KMS-11 (cell line): ENCODE measurements around the gene EIF1.

Experiments used
- H2AFZ ChIP-seq: fragments of 200-600 bp; sonication (generic); 2 replicates; pipeline ENCODE4 v1.6.1; 2016; ENCODE audit warnings: antibody characterized with exemption, mixed run types, low read depth
- H3K27ac ChIP-seq: fragments of 200-600 bp; sonication (generic); 2 replicates; pipeline ENCODE4 v1.6.1; 2016; ENCODE audit warnings: mild to moderate bottlenecking, mixed run types
- H3K27me3 ChIP-seq: fragments of 200-600 bp; sonication (generic); 2 replicates; pipeline ENCODE4 v1.6.1; 2017; ENCODE audit warnings: mild to moderate bottlenecking, low read depth, mixed run types, moderate library complexity; ENCODE audit not compliant: insufficient read depth
- H3K36me3 ChIP-seq: fragments of 200-600 bp; sonication (generic); 2 replicates; pipeline ENCODE4 v1.6.1; 2017; ENCODE audit warnings: mild to moderate bottlenecking, mixed run types; ENCODE audit not compliant: insufficient read depth
- H3K4me1 ChIP-seq: fragments of 200-600 bp; sonication (generic); 2 replicates; pipeline ENCODE4 v1.6.1; 2016; ENCODE audit warnings: mild to moderate bottlenecking, low read depth, mixed run types; ENCODE audit not compliant: poor library complexity, severe bottlenecking
- H3K4me2 ChIP-seq: fragments of 200-600 bp; sonication (generic); 2 replicates; pipeline ENCODE4 v1.7.0; 2016; ENCODE audit warnings: mild to moderate bottlenecking, mixed run types
- H3K4me3 ChIP-seq: fragments of 200-600 bp; sonication (generic); IDR thresholded peaks from 2 replicates; pipeline ENCODE4 v1.6.1; 2017; ENCODE audit warnings: low read depth, low read length, mixed read lengths; ENCODE audit not compliant: insufficient read depth
- H3K79me2 ChIP-seq: fragments of 200-600 bp; sonication (generic); 2 replicates; pipeline ENCODE4 v1.6.1; 2016; ENCODE audit warnings: low read depth, mixed run types; ENCODE audit not compliant: insufficient read depth
- H3K9ac ChIP-seq: fragments of 200-600 bp; sonication (generic); 2 replicates; pipeline ENCODE4 v1.6.1; 2016; ENCODE audit warnings: mild to moderate bottlenecking, mixed run types
- H4K20me1 ChIP-seq: fragments of 200-600 bp; sonication (generic); 2 replicates; pipeline ENCODE4 v1.6.1; 2016; ENCODE audit warnings: mild to moderate bottlenecking, mixed run types; ENCODE audit not compliant: insufficient read depth
- CTCF ChIP-seq: fragments of 200-600 bp; sonication (generic); conservative IDR thresholded peaks from 2 replicates; pipeline ENCODE4 v1.6.1; 2017; ENCODE audit warnings: low read depth, mild to moderate bottlenecking, antibody characterized with exemption, low read length, moderate library complexity, mixed read lengths

Gene EIF1

GRCh38 chr17:41733348-41734138 is 44.9 kb downstream of the EIF1 start:
- H3K27me3 ChIP-seq, result peaks cover 64% of the 10 kb centered on the region
- peaks cover 23% of the 10 kb centered on the region for H3K4me1 ChIP-seq
- no peaks in the 10 kb centered on the region for H3K79me2 ChIP-seq
- H3K27ac ChIP-seq, result no peak overlapping the region
- no peak for TF ChIP-seq CTCF
- no peak overlapping the region for H2AFZ ChIP-seq
- H3K4me3 ChIP-seq, result no peak overlapping the region
- H3K4me2 ChIP-seq, result no peak overlapping the region
- no peaks in the 10 kb centered on the region for H4K20me1 ChIP-seq
- no peak overlapping the region for H3K9ac ChIP-seq
- H3K36me3 ChIP-seq, result no peaks in the 10 kb centered on the region

GRCh38 chr17:41734139-41734948 is 45.7 kb downstream of the EIF1 start, which contains the start of gene HAP1:
Gene HAP1 (minus strand): TSS chr17:41734643. CDS start chr17:41734634, 9 bp downstream.
- no peaks in the 10 kb centered on the region for H3K36me3 ChIP-seq
- peak within 1 kb of the TSS; percentile 28; the same call in 1 of the 2 replicates for H2AFZ ChIP-seq
- peaks cover 64% of the 10 kb centered on the region for H3K27me3 ChIP-seq
- H3K4me2 ChIP-seq, result peak within 1 kb of the TSS; percentile 27; the same call in 1 of the 2 replicates
- H3K4me1 ChIP-seq, result peaks cover 25% of the 10 kb centered on the region
- no peak within 1 kb of the TSS for H3K27ac ChIP-seq
- no peaks in the 10 kb centered on the region for H3K79me2 ChIP-seq
- TF ChIP-seq CTCF, result no peak
- H4K20me1 ChIP-seq, result no peaks in the 10 kb centered on the region
- H3K9ac ChIP-seq, result no peak within 1 kb of the TSS
- no peak within 1 kb of the TSS for H3K4me3 ChIP-seq

- H3K27ac ChIP-seq, result no peak overlapping the region
- peak overlapping the region; percentile 27; the same call in 1 of the 2 replicates for H3K4me2 ChIP-seq
- no peak overlapping the region for H3K9ac ChIP-seq
- H3K79me2 ChIP-seq, result no peaks in the 10 kb centered on the region
- H3K4me1 ChIP-seq, result peaks cover 25% of the 10 kb centered on the region
- no peak overlapping the region for H3K4me3 ChIP-seq
- no peak for TF ChIP-seq CTCF
- H2AFZ ChIP-seq, result peak overlapping the region; percentile 28; the same call in 1 of the 2 replicates
- H4K20me1 ChIP-seq, result no peaks in the 10 kb centered on the region
- no peaks in the 10 kb centered on the region for H3K36me3 ChIP-seq
- peaks cover 64% of the 10 kb centered on the region for H3K27me3 ChIP-seq
These were observed 46.2 kb downstream of the EIF1 start for GRCh38 chr17:41734949-41735313.

GRCh38 chr17:41735744-41736143 is 47.1 kb downstream of the EIF1 start:
- Histone ChIP-seq H2AFZ (no peak overlapping the region), H3K4me1 (peaks cover 25% of the 10 kb centered on the region), H3K4me3 (no peak overlapping the region), H3K9ac (no peak overlapping the region), H3K36me3 (no peaks in the 10 kb centered on the region), H3K4me2 (no peak overlapping the region), H3K27me3 (peaks cover 57% of the 10 kb centered on the region), H3K79me2 (no peaks in the 10 kb centered on the region), H4K20me1 (no peaks in the 10 kb centered on the region), H3K27ac (no peak overlapping the region)
- TF ChIP-seq CTCF, result no peak
